Breast epithelium (tissue), 4 donors: Measurements from ENCODE around the gene CHM. TPM values are rescaled to one million over a fixed set of nuclear protein-coding genes. Genes with fewer than 3 reads are reported as not detected.

Experiments
- DNase-seq, 2 donors: peaks; one replicate each; pipeline ENCODE4 v3.0.0-alpha.2; 2019; ENCODE audit warnings: low spot score in 2 of 2
- H3K27ac ChIP-seq, 2 donors: fragments of 200-600 bp; sonication (generic) in 1 of 2; one replicate each; pipeline ENCODE4 v1.5.1; 2016 to 2019; ENCODE audit warnings: mild to moderate bottlenecking in 1 of 2
- H3K27me3 ChIP-seq, 2 donors: fragments of 200-600 bp; sonication (generic) in 1 of 2; one replicate each; pipeline versions ENCODE4 v1.5.1 to v1.6.0; 2017 to 2019; ENCODE audit warnings: control low read depth in 1 of 2, mild to moderate bottlenecking in 1 of 2
- H3K36me3 ChIP-seq: fragments of 200-600 bp; one replicate; pipeline ENCODE4 v1.5.1; 2019
- H3K4me1 ChIP-seq, 2 donors: fragments of 200-600 bp; sonication (generic); one replicate each; pipeline ENCODE4 v1.5.1; 2016 to 2019; ENCODE audit warnings: control low read depth in 1 of 2
- H3K4me3 ChIP-seq, 3 donors: fragments of 200-600 bp; sonication (generic); 1 replicate in 2 of 3; 2 replicates in 1 of 3; pipeline ENCODE4 v1.5.1; 2016 to 2019; ENCODE audit warnings: mild to moderate bottlenecking in 3 of 3, moderate library complexity in 2 of 3
- H3K9me3 ChIP-seq, 2 donors: fragments of 200-600 bp; sonication (generic) in 1 of 2; one replicate each; pipeline ENCODE4 v1.5.1; 2016 to 2019; ENCODE audit warnings: control low read depth in 1 of 2
- CTCF ChIP-seq, 3 donors: fragments of 450-650 bp; IDR thresholded peaks; one replicate each; pipeline ENCODE4 v1.5.1; 2016 to 2017; ENCODE audit warnings: antibody characterized with exemption in 3 of 3, mild to moderate bottlenecking in 3 of 3, moderate library complexity in 3 of 3
- POLR2A ChIP-seq: fragments of 450-650 bp; IDR thresholded peaks from one replicate; pipeline ENCODE4 v1.6.1; 2016; ENCODE audit warnings: antibody characterized with exemption, mild to moderate bottlenecking, moderate library complexity
- POLR2AphosphoS5 ChIP-seq, 3 donors: sonication (generic); formaldehyde crosslinking; IDR thresholded peaks; one replicate each; pipeline ENCODE4 v1.6.1; 2017; ENCODE audit warnings: antibody characterized with exemption in 3 of 3
- intact Hi-C: fragments of 100-400 bp; cut with DNase I; formaldehyde crosslinking; loops from one replicate; pipeline ENCODE4 v1.15.1; 2023; ENCODE audit warnings: low total_unique reads
- total RNA-seq, 3 donors: library from RNA; depleted of rRNA; stranded (reverse); fragments of >200 nt; gene quantifications; one replicate each; pipeline ENCODE4 v1.1.0, GENCODE V29; 2016

The CHM gene
- total RNA-seq, 3 donors from 2014 or later = 18.4 to 37.2 (median 22.9) TPM

- Histone ChIP-seq H3K4me1 (no peaks in the 10 kb centered on the region), H3K27ac (no peak overlapping the region), H3K4me3 (no peak overlapping the region), H3K36me3 (no peaks in the 10 kb centered on the region), H3K27me3 (peaks cover 0 to 37% of the 10 kb centered on the region in 2 donors), H3K9me3 (no peaks in the 10 kb centered on the region)
- intact Hi-C loops = no loop called here
- TF ChIP-seq POLR2AphosphoS5 (IDR thresholded peaks at IDR 0.05) = no peak
- TF ChIP-seq CTCF (IDR thresholded peaks at IDR 0.05) = no peak
- TF ChIP-seq POLR2A = no peak
- DNase-seq = no peak
Measured at GRCh38 chrX:86051741-86052140, 4.4 kb upstream of the CHM start.

- no peak for DNase-seq
- H3K4me1 ChIP-seq = no peaks in the 10 kb centered on the region
- no peaks in the 10 kb centered on the region for H3K9me3 ChIP-seq
- peak overlapping the region; percentile 87 to 89 for H3K27ac ChIP-seq
- intact Hi-C loops = no loop called here
- no peak for TF ChIP-seq POLR2A
- TF ChIP-seq CTCF (IDR thresholded peaks at IDR 0.05) = no peak
- no peak for TF ChIP-seq POLR2AphosphoS5 (IDR thresholded peaks at IDR 0.05)
- peak overlapping the region; percentile 50 to 68 (median 51) for H3K4me3 ChIP-seq
- no peaks in the 10 kb centered on the region for H3K36me3 ChIP-seq
- H3K27me3 ChIP-seq = peaks cover 0 to 17% of the 10 kb centered on the region in 2 donors
Measured at GRCh38 chrX:86047936-86048280, 550 bp upstream of the CHM start.

GRCh38 chrX:86044216-86044615 lies 3.1 kb downstream of the CHM start:
- no peak overlapping the region for H3K27ac ChIP-seq
- DNase-seq = no peak
- intact Hi-C loops = no loop called here

GRCh38 chrX:86039625-86040568 lies 7.5 kb downstream of the CHM start:
- Histone ChIP-seq H3K36me3 (no peaks in the 10 kb centered on the region), H3K9me3 (no peaks in the 10 kb centered on the region), H3K27me3 (peaks cover 0 to 8% of the 10 kb centered on the region in 2 donors), H3K4me1 (no peaks in the 10 kb centered on the region), H3K4me3 (no peak overlapping the region), H3K27ac (no peak overlapping the region)
- DNase-seq = no peak
- TF ChIP-seq POLR2AphosphoS5 (IDR thresholded peaks at IDR 0.05) (no peak), POLR2A (no peak), CTCF (IDR thresholded peaks at IDR 0.05) (no peak)
- intact Hi-C loops = no loop called here

More at GRCh38 chrX:86044216-86044615, 3.1 kb downstream of the CHM start:
- Histone ChIP-seq H3K27me3 (peaks cover 0 to 10% of the 10 kb centered on the region in 2 donors), H3K4me3 (no peak overlapping the region), H3K9me3 (no peaks in the 10 kb centered on the region), H3K4me1 (no peaks in the 10 kb centered on the region), H3K36me3 (no peaks in the 10 kb centered on the region)
- TF ChIP-seq CTCF (IDR thresholded peaks at IDR 0.05) (no peak), POLR2A (no peak), POLR2AphosphoS5 (IDR thresholded peaks at IDR 0.05) (no peak)

- Histone ChIP-seq H3K27ac (no peak overlapping the region), H3K27me3 (peaks cover 0 to 3% of the 10 kb centered on the region in 2 donors), H3K4me1 (no peaks in the 10 kb centered on the region), H3K9me3 (no peaks in the 10 kb centered on the region), H3K4me3 (no peak overlapping the region), H3K36me3 (no peaks in the 10 kb centered on the region)
- DNase-seq = no peak
- TF ChIP-seq POLR2A = no peak
- no peak for TF ChIP-seq POLR2AphosphoS5 (IDR thresholded peaks at IDR 0.05)
- no peak for TF ChIP-seq CTCF (IDR thresholded peaks at IDR 0.05)
- intact Hi-C loops = no loop called here
Measured at GRCh38 chrX:86033385-86033784, 14.0 kb downstream of the CHM start.
